Measurements from ENCODE around the gene CIZ1.

Gene CIZ1

DNA sequence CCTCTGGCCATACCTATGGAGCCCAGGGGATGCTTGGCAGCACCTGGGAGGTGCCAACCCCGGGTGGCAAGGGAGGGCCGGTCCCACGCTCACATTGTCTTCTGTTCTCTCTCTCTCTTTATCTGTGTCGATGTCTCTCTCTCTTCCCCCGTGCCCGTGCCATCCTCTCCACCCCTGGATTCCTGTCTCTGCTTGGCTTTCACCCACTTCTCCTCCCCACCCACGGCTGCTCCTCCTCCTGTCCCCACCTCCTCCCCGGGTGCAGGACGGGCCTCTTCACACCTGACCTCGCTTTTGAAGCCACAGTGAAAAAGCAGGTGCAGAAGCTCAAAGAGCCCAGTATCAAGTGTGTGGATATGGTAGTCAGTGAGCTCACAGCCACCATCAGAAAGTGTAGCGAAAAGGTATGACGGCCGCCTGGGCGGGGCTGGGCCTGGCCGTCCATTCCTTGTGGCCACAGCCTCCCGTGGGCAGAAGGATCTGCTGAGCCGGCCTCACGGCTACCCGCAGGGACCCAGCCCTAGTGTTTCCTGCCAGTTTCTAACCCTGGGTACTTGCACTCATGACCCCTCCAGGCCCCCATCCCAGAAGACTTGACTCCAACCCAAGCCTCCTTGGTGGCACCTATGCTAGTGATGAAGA lies 34.5 kb upstream of the CIZ1 start:
- TF ChIP-seq, protein P1, sequence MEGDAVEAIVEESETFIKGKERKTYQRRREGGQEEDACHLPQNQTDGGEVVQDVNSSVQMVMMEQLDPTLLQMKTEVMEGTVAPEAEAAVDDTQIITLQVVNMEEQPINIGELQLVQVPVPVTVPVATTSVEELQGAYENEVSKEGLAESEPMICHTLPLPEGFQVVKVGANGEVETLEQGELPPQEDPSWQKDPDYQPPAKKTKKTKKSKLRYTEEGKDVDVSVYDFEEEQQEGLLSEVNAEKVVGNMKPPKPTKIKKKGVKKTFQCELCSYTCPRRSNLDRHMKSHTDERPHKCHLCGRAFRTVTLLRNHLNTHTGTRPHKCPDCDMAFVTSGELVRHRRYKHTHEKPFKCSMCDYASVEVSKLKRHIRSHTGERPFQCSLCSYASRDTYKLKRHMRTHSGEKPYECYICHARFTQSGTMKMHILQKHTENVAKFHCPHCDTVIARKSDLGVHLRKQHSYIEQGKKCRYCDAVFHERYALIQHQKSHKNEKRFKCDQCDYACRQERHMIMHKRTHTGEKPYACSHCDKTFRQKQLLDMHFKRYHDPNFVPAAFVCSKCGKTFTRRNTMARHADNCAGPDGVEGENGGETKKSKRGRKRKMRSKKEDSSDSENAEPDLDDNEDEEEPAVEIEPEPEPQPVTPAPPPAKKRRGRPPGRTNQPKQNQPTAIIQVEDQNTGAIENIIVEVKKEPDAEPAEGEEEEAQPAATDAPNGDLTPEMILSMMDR (IDR thresholded peaks at IDR 0.05; ENCODE audit: low read depth, low read length, missing control alignments): no peak
- H3K4me3 ChIP-seq (replicated peaks; ENCODE audit: low read depth, low read length): no peak overlapping the region
- DNase-seq (ENCODE audit: extremely low read depth, low read depth): no peak

DNA sequence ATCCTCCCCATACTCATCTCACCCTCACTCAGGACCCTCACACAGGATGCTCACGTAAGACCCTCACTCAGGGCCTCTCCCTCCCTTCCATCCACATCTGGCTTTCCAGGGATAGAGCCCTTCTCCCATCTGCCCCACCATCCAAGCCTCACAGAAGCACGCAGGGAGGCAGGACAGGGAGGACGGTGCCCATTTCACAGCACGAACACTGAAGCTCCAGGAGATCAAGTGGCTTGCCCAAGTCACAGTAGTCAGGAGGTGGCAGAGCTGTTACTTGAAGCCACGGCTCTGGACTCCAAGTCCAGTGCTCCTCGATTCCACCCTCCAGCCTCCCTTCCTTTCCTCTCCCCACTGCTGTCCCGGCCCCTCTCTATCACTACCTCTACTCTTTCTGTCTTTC lies 33.5 kb upstream of the CIZ1 start:
- DNase-seq (ENCODE audit: extremely low read depth, low read depth): no peak
- H3K4me3 ChIP-seq (replicated peaks; ENCODE audit: low read depth, low read length): no peak overlapping the region
- TF ChIP-seq, protein P1 (IDR thresholded peaks at IDR 0.05; ENCODE audit: low read depth, low read length, missing control alignments): no peak

DNA sequence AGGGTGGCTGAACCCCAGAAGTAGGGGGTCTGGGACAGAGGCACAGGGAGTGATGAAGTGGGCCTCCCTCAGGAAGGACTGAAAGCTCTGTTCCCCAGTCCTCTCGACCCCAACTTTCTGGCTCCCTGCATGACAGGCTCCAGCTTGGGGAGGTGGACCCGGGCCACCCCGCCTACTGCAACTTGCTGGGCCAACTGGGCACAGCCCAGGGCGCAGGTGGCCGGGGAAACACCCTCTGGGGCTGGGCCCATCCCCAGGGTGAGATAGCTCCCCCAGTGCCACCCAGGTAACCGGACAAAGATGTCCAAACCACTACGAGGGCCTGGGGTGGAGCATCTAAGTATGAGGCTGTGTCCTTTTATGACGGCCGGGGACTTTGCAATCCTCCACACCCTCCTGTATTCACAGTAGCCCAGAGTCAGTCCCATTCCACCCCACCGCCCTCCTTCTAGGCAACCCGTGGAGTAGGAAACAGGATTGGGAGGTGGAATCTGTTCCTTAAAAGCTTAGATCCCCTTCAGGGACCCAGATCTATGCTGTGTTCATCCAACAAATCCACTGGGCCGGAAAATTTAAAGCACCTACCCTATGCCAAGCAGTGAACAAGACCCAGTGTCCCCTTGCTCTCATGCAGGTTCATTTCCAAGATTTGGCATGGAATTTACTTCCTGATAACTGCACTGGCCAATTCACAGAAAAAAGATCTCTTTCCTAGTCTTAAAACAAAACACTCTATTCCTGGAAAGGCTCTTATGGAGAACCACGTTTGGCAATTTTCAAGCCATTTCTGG lies 31.7 kb upstream of the CIZ1 start:
- H3K4me3 ChIP-seq (replicated peaks; ENCODE audit: low read depth, low read length): no peak overlapping the region
- no peak for DNase-seq (ENCODE audit: extremely low read depth, low read depth)
- TF ChIP-seq, protein P1 (IDR thresholded peaks at IDR 0.05; ENCODE audit: low read depth, low read length, missing control alignments): no peak

DNA sequence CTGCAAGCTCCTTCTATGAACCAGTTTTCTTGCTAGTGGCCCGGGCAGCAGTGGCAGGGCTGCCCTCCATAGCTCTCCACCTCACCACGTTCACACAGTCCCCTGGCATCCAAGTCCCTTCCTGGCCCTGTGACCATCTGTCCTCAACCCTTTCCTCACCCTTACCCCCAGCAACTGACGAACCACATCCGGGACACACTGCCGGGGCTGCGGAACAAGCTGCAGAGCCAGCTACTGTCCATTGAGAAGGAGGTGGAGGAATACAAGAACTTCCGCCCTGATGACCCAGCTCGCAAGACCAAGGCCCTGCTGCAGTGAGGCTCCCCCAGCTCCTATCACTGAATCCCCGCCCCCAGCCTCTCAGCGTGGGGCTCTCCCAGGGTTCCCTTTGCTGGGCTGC lies 30.7 kb upstream of the CIZ1 start:
- TF ChIP-seq, protein P1 (IDR thresholded peaks at IDR 0.05; ENCODE audit: low read depth, low read length, missing control alignments): no peak
- DNase-seq (ENCODE audit: extremely low read depth, low read depth): no peak
- no peak overlapping the region for H3K4me3 ChIP-seq (replicated peaks; ENCODE audit: low read depth, low read length)

DNA sequence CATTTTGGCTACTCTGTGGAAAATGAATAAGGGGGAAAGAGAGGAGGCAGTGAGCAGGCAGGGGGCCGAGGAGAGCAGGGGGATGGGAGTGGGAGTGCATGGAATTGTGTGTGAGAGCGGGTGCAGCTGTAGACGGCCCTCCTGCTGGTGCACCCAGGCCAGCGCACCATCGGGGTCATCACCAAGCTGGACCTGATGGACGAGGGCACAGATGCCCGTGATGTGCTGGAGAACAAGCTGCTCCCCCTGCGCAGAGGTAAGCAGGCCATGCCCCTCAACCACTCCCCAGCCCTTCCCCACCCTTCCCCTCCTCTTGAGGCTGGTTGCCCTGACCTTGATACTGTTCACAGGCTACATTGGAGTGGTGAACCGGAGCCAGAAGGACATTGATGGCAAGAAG lies 28.5 kb upstream of the CIZ1 start:
- H3K4me3 ChIP-seq (replicated peaks; ENCODE audit: low read depth, low read length): no peak overlapping the region
- DNase-seq (ENCODE audit: extremely low read depth, low read depth): no peak
- TF ChIP-seq, protein P1 (IDR thresholded peaks at IDR 0.05; ENCODE audit: low read depth, low read length, missing control alignments): no peak

DNA sequence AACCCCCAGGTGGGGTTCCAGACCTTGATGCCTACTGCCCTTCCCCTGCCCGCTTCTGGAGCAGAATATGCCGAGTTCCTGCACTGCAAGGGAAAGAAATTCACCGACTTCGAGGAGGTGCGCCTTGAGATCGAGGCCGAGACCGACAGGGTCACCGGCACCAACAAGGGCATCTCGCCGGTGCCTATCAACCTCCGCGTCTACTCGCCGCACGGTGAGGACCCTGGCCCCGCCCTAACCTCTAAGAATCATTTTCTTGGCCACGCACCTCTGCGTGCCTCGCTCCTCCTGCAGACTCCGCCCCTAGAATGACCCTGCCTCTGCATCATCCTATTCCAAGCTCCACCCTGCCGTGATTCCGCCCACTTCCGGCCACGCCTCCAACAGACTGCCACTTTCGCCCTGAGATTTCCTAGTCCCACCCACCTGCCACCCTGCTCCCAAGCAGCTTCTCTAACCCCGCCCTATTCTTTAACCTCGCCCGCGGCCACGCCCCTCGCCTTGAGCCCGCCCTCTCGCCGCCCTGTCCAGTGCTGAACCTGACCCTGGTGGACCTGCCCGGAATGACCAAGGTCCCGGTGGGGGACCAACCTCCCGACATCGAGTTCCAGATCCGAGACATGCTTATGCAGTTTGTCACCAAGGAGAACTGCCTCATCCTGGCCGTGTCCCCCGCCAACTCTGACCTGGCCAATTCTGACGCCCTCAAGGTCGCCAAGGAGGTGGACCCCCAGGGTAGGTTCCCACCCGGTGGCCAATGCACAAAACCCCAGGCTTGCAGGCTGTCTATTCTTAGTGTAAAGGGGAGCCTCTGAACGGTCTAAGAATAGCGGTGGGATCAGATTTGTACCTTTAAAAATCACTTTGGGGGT lies 27.4 kb upstream of the CIZ1 start:
- DNase-seq (ENCODE audit: extremely low read depth, low read depth): no peak
- no peak overlapping the region for H3K4me3 ChIP-seq (replicated peaks; ENCODE audit: low read depth, low read length)
- TF ChIP-seq, protein P1 (IDR thresholded peaks at IDR 0.05; ENCODE audit: low read depth, low read length, missing control alignments): no peak
